GM23338 (cell line): Measurements from ENCODE around the gene APBA2. TPM values are rescaled to one million over a fixed set of nuclear protein-coding genes. Genes with fewer than 3 reads are reported as not detected.

Experiments used
- ATAC-seq: fragments of 200-7000 bp; cut with Tn5 transposase; 3 replicates; pipeline ENCODE4 v1.9.1; 2020
- DNase-seq: peaks from one replicate; pipeline ENCODE4 v3.0.0-alpha.2; 2015; ENCODE audit warnings: low spot score
- H2AFZ ChIP-seq: fragments of 200-600 bp; sonication (generic); 2 replicates; pipeline ENCODE4 v1.8.0; 2016; ENCODE audit warnings: antibody characterized with exemption, mild to moderate bottlenecking, moderate library complexity
- H3F3A ChIP-seq: fragments of 200-600 bp; sonication (generic); replicated peaks from 2 replicates; pipeline ENCODE4 v1.8.0; 2017; ENCODE audit warnings: antibody characterized with exemption, mixed run types, low read depth
- H3K27ac ChIP-seq: fragments of 200-600 bp; sonication (generic); 2 replicates; pipeline ENCODE4 v1.6.1; 2016; ENCODE audit warnings: low read depth
- H3K27me3 ChIP-seq: fragments of 200-600 bp; sonication (generic); 2 replicates; pipeline ENCODE4 v1.8.0; 2016; ENCODE audit warnings: mild to moderate bottlenecking, mixed run types, moderate library complexity; ENCODE audit not compliant: insufficient read depth
- H3K36me3 ChIP-seq: fragments of 200-600 bp; sonication (generic); 2 replicates; pipeline ENCODE4 v1.8.0; 2016; ENCODE audit warnings: mild to moderate bottlenecking; ENCODE audit not compliant: insufficient read depth
- H3K4me1 ChIP-seq: fragments of 200-600 bp; sonication (generic); 2 replicates; pipeline ENCODE4 v1.8.0; 2016; ENCODE audit warnings: mild to moderate bottlenecking, moderate library complexity; ENCODE audit not compliant: insufficient read depth
- H3K4me2 ChIP-seq: fragments of 200-600 bp; sonication (generic); 2 replicates; pipeline ENCODE4 v1.7.1; 2017; ENCODE audit warnings: mixed run types
- H3K4me3 ChIP-seq: fragments of 200-600 bp; sonication (generic); 2 replicates; pipeline ENCODE4 v1.6.1; 2016; ENCODE audit warnings: mixed run types
- H3K79me2 ChIP-seq: fragments of 200-600 bp; sonication (generic); replicated peaks from 2 replicates; pipeline ENCODE4 v1.8.0; 2017; ENCODE audit warnings: mild to moderate bottlenecking; ENCODE audit not compliant: insufficient read depth
- H3K9me2 ChIP-seq: fragments of 200-600 bp; sonication (generic); 2 replicates; pipeline ENCODE4 v1.8.0; 2017; ENCODE audit not compliant: insufficient read depth
- H4K20me1 ChIP-seq: fragments of 200-600 bp; sonication (generic); replicated peaks from 2 replicates; pipeline ENCODE4 v1.8.0; 2017; ENCODE audit warnings: mild to moderate bottlenecking; ENCODE audit not compliant: insufficient read depth
- H3K27ac Mint-ChIP-seq: 2 replicates; pipeline ENCODE4 v1.8.0; 2020; ENCODE audit warnings: inconsistent platforms, mild to moderate bottlenecking, moderate library complexity, mixed read lengths
- H3K27me3 Mint-ChIP-seq: 3 replicates; pipeline ENCODE4 v1.8.0; 2022; ENCODE audit warnings: low read depth, mild to moderate bottlenecking, moderate library complexity, mixed read lengths, inconsistent platforms; ENCODE audit not compliant: insufficient read depth, poor library complexity
- H3K36me3 Mint-ChIP-seq: 3 replicates; pipeline ENCODE4 v1.8.0; 2021; ENCODE audit warnings: low read depth, mild to moderate bottlenecking, inconsistent platforms, moderate library complexity, mixed read lengths
- H3K4me1 Mint-ChIP-seq: 3 replicates; pipeline ENCODE4 v1.8.0; 2020; ENCODE audit warnings: mild to moderate bottlenecking, inconsistent platforms, mixed read lengths
- H3K4me3 Mint-ChIP-seq: 3 replicates; pipeline ENCODE4 v1.8.0; 2021; ENCODE audit warnings: moderate library complexity, mild to moderate bottlenecking, inconsistent platforms, mixed read lengths
- H3K9me3 Mint-ChIP-seq: 3 replicates; pipeline ENCODE4 v1.8.0; 2020; ENCODE audit warnings: moderate library complexity, mild to moderate bottlenecking, inconsistent platforms, mixed read lengths
- CREB1 ChIP-seq: fragments of 250-450 bp; sonication (Bioruptor Pico); IDR thresholded peaks from 2 replicates; pipeline ENCODE4 v1.5.0; 2020; ENCODE audit warnings: low read depth, mild to moderate bottlenecking, moderate library complexity
- CTCF ChIP-seq, 2 experiments: fragments of 200-600 bp in 1 of 2; sonication (generic) in 1 of 2; conservative IDR thresholded peaks; 2 replicates each; pipeline versions ENCODE4 v1.5.1 to v1.6.1; 2016 to 2017; ENCODE audit warnings: antibody characterized with exemption in 2 of 2, low read depth in 2 of 2, mild to moderate bottlenecking in 2 of 2, moderate library complexity in 1 of 2
- ETS1 ChIP-seq: IDR thresholded peaks from 2 replicates; pipeline ENCODE4 v1.6.1; 2016; ENCODE audit warnings: antibody characterized with exemption
- EZH2 ChIP-seq: fragments of 200-600 bp; sonication (generic); IDR thresholded peaks from one replicate; pipeline ENCODE4 v1.8.0; 2017; ENCODE audit warnings: antibody characterized with exemption, mild to moderate bottlenecking, low read depth; ENCODE audit not compliant: unreplicated experiment
- EZH2phosphoT487 ChIP-seq: fragments of 200-600 bp; sonication (generic); IDR thresholded peaks from one replicate; pipeline ENCODE4 v1.8.1; 2018; ENCODE audit warnings: antibody characterized with exemption; ENCODE audit not compliant: unreplicated experiment
- JUNB ChIP-seq: IDR thresholded peaks from one replicate; pipeline ENCODE4 v1.6.1; 2016; ENCODE audit warnings: antibody characterized with exemption; ENCODE audit not compliant: unreplicated experiment
- NANOG ChIP-seq: IDR thresholded peaks from 2 replicates; pipeline ENCODE4 v1.6.1; 2016; ENCODE audit warnings: antibody characterized with exemption, borderline replicate concordance
- POLR2AphosphoS5 ChIP-seq: IDR thresholded peaks from 2 replicates; pipeline ENCODE4 v1.6.1; 2016; ENCODE audit warnings: antibody characterized with exemption, low read depth
- REST ChIP-seq: IDR thresholded peaks from one replicate; pipeline ENCODE4 v1.6.1; 2018; ENCODE audit warnings: antibody characterized with exemption; ENCODE audit not compliant: unreplicated experiment
- STAT1 ChIP-seq: IDR thresholded peaks from one replicate; pipeline ENCODE4 v1.6.1; 2016; ENCODE audit warnings: antibody characterized with exemption; ENCODE audit not compliant: unreplicated experiment
- ZNF114 ChIP-seq: fragments of 250-450 bp; sonication (Bioruptor Pico); IDR thresholded peaks from 2 replicates; pipeline ENCODE4 v1.5.0; 2020; ENCODE audit warnings: mild to moderate bottlenecking, moderate library complexity
- ZNF331 ChIP-seq: fragments of 250-450 bp; sonication (Bioruptor Pico); IDR thresholded peaks from 2 replicates; pipeline ENCODE4 v1.5.0; 2020; ENCODE audit warnings: low read depth, mild to moderate bottlenecking, moderate library complexity
- ZNF462 ChIP-seq: fragments of 250-450 bp; sonication (Bioruptor Pico); IDR thresholded peaks from 2 replicates; pipeline ENCODE4 v1.5.0; 2020; ENCODE audit warnings: mild to moderate bottlenecking, moderate library complexity
- polyA plus RNA-seq: library from polyadenylated mRNA; unstranded; fragments of >200 nt; fragmentation: Nextera tagmentation; extraction: Ambion mirVana; gene quantifications from 2 replicates; pipeline ENCODE4 v1.2.1, GENCODE V29; 2016
- total RNA-seq: library from RNA; depleted of rRNA; stranded (reverse); fragments of >200 nt; shearing (Covaris generic); gene quantifications from 2 replicates; pipeline ENCODE4 v1.2.3, GENCODE V29; 2014

APBA2 gene
- total and polyA plus RNA-seq, 2 experiments from 2014 or later = 5.9 to 24.7 TPM

GRCh38 chr15:29048011-29048410 lies 162.2 kb downstream of the APBA2 start:
- ATAC-seq = no peak
- no peak overlapping the region for H3K27ac ChIP-seq
- no peak overlapping the region for H2AFZ ChIP-seq
- H3K4me3 ChIP-seq = no peak overlapping the region
- DNase-seq = no peak
- H3K9me2 ChIP-seq = no peaks in the 10 kb centered on the region
- Mint-ChIP-seq H3K36me3 (peaks cover 5% of the 10 kb centered on the region; the same call in 1 of the 3 replicates), H3K4me3 (no peak overlapping the region), H3K27ac (no peak overlapping the region), H3K4me1 (peaks cover 13% of the 10 kb centered on the region), H3K9me3 (peaks cover 10% of the 10 kb centered on the region), H3K27me3 (no peaks in the 10 kb centered on the region)
- H3K27me3 ChIP-seq = no peaks in the 10 kb centered on the region
- H3K36me3 ChIP-seq = no peaks in the 10 kb centered on the region
- H3K4me2 ChIP-seq = no peak overlapping the region
- H3F3A ChIP-seq = no peaks in the 10 kb centered on the region
- no peaks in the 10 kb centered on the region for H3K79me2 ChIP-seq
- H3K4me1 ChIP-seq = peaks cover 6% of the 10 kb centered on the region; the same call in 1 of the 2 replicates
- H4K20me1 ChIP-seq = no peaks in the 10 kb centered on the region
- TF ChIP-seq NANOG = no peak
- TF ChIP-seq ETS1 = no peak
- no peak for TF ChIP-seq ZNF331 (CRISPR knock-in tag)
- no peak for TF ChIP-seq STAT1
- TF ChIP-seq REST = no peak
- TF ChIP-seq POLR2AphosphoS5 = no peak
- no peak for TF ChIP-seq ZNF114 (CRISPR knock-in tag)
- no peak for TF ChIP-seq ZNF462
- no peak for TF ChIP-seq CREB1 (CRISPR knock-in tag)
- no peak for TF ChIP-seq JUNB
- no peak for TF ChIP-seq EZH2phosphoT487
- no peak for TF ChIP-seq CTCF (conservative IDR thresholded peaks at IDR 0.05; ENCODE audit: low read depth in 2 of 2)
- TF ChIP-seq EZH2 = no peak
